Upper lobe of left lung (tissue), 6 donors: ENCODE data around the gene SLC1A2. TPM values are rescaled to one million over a fixed set of nuclear protein-coding genes. Genes with fewer than 3 reads are reported as not detected.

Experiments used
- ATAC-seq, 2 donors: fragments of 200-7000 bp; cut with Tn5 transposase; one replicate each; pipeline ENCODE4 v1.9.1; 2022; ENCODE audit warnings: mild to moderate bottlenecking in 2 of 2, moderate library complexity in 2 of 2; ENCODE audit not compliant: low FRiP score in 2 of 2
- DNase-seq, 2 donors: peaks; one replicate each; pipeline ENCODE4 v3.0.0-alpha.2; 2019 to 2020
- H3K27ac ChIP-seq, 4 donors: fragments of 200-600 bp; sonication (generic); one replicate each; pipeline ENCODE4 v1.5.1; 2016 to 2019
- H3K27me3 ChIP-seq, 4 donors: fragments of 200-600 bp; sonication (generic); one replicate each; pipeline ENCODE4 v1.5.1; 2017 to 2019
- H3K36me3 ChIP-seq, 4 donors: fragments of 200-600 bp; sonication (generic); one replicate each; pipeline ENCODE4 v1.5.1; 2016 to 2019
- H3K4me1 ChIP-seq, 4 donors: fragments of 200-600 bp; sonication (generic); one replicate each; pipeline ENCODE4 v1.5.1; 2018 to 2019
- H3K4me3 ChIP-seq, 4 donors: fragments of 200-600 bp; sonication (generic); one replicate each; pipeline ENCODE4 v1.5.1; 2017 to 2019; ENCODE audit warnings: mild to moderate bottlenecking in 2 of 4, moderate library complexity in 1 of 4
- H3K9me3 ChIP-seq, 4 donors: fragments of 200-600 bp; sonication (generic); one replicate each; pipeline ENCODE4 v1.5.1; 2018 to 2019
- CTCF ChIP-seq, 6 experiments: fragments of 450-650 bp in 4 of 6; fragments of 200-600 bp in 2 of 6; sonication (generic) in 2 of 6; IDR thresholded peaks; one replicate each; pipeline ENCODE4 v1.5.1; 2016 to 2019; ENCODE audit warnings: antibody characterized with exemption in 6 of 6
- EP300 ChIP-seq, 4 donors: sonication (generic); formaldehyde crosslinking; IDR thresholded peaks; one replicate each; pipeline ENCODE4 v1.5.1; 2017; ENCODE audit warnings: antibody characterized with exemption in 4 of 4, control low read depth in 2 of 4
- POLR2A ChIP-seq, 4 donors: fragments of 450-650 bp; IDR thresholded peaks; one replicate each; pipeline ENCODE4 v1.5.1; 2016 to 2017; ENCODE audit warnings: antibody characterized with exemption in 4 of 4, mild to moderate bottlenecking in 2 of 4
- POLR2AphosphoS5 ChIP-seq, 2 donors: sonication (generic); formaldehyde crosslinking; IDR thresholded peaks; one replicate each; pipeline ENCODE4 v1.5.1; 2017; ENCODE audit warnings: antibody characterized with exemption in 2 of 2
- WGBS, 2 donors: methylation state at CpG; one replicate each; pipeline ENCODE4 v1.1.5; 2017 to 2018; 5-methylcytosine and 5-hydroxymethylcytosine counted together
- total RNA-seq, 6 donors: library from RNA; depleted of rRNA in 4 of 6; stranded (reverse); fragments of >200 nt in 4 of 6; gene quantifications; one replicate each; pipeline versions ENCODE4 v1.1.0 to v1.2.1, GENCODE V29; 2016 to 2021
- donor health status: DM: no; HTN: no; CAD: no; lungs with moderate emphysema.
- donor health status: DM: no; HTN: yes; CAD: no; lungs with severe emphysema.

The SLC1A2 gene
- total RNA-seq, 6 donors from 2014 or later = 1.5 to 3.1 (median 2.0) TPM

- DNase-seq (no peak), ATAC-seq (peak in 1 of 2 donors; percentile 43)
- Histone ChIP-seq H3K27me3 (no peaks in the 10 kb centered on the region), H3K36me3 (peaks cover 7 to 47% (median 15%) of the 10 kb centered on the region in 4 donors), H3K9me3 (no peaks in the 10 kb centered on the region), H3K27ac (peak overlapping the region; percentile 68 to 81 (median 78)), H3K4me3 (no peak overlapping the region), H3K4me1 (peaks cover 4 to 31% (median 14%) of the 10 kb centered on the region in 4 donors)
- TF ChIP-seq POLR2AphosphoS5 (IDR thresholded peaks at IDR 0.05) (no peak), CTCF (IDR thresholded peaks at IDR 0.05) (no peak), POLR2A (IDR thresholded peaks at IDR 0.05) (no peak), EP300 (IDR thresholded peaks at IDR 0.05) (no peak)
- WGBS, 2 donors = 72 to 83% methylated on average over 3 of the region's 3 CpGs
Observed at GRCh38 chr11:35211952-35212351, 207.4 kb downstream of the SLC1A2 start.

GRCh38 chr11:35210876-35211546 lies 208.3 kb downstream of the SLC1A2 start:
- no peak for DNase-seq
- Histone ChIP-seq H3K27me3 (no peaks in the 10 kb centered on the region), H3K4me3 (no peak overlapping the region), H3K36me3 (peaks cover 8 to 44% (median 11%) of the 10 kb centered on the region in 4 donors), H3K4me1 (peaks cover 4 to 31% (median 14%) of the 10 kb centered on the region in 4 donors), H3K27ac (peak overlapping the region in 2 of 4 donors; percentile 13 to 81), H3K9me3 (no peaks in the 10 kb centered on the region)
- 87 to 89% methylated on average over 3 of the region's 3 CpGs for WGBS, 2 donors
- no peak for TF ChIP-seq EP300 (IDR thresholded peaks at IDR 0.05)
- TF ChIP-seq POLR2A (IDR thresholded peaks at IDR 0.05) = no peak
- no peak for ATAC-seq

GRCh38 chr11:35208795-35209194 lies 210.6 kb downstream of the SLC1A2 start:
- ATAC-seq (no peak), DNase-seq (no peak)
- no peaks in the 10 kb centered on the region for H3K9me3 ChIP-seq
- H3K36me3 ChIP-seq = peaks cover 7 to 55% (median 19%) of the 10 kb centered on the region in 4 donors
- no peaks in the 10 kb centered on the region for H3K27me3 ChIP-seq
- no peak overlapping the region for H3K4me3 ChIP-seq
- H3K4me1 ChIP-seq = peaks cover 0 to 19% (median 11%) of the 10 kb centered on the region in 4 donors
- TF ChIP-seq CTCF (IDR thresholded peaks at IDR 0.05) (no peak), EP300 (IDR thresholded peaks at IDR 0.05) (no peak), POLR2A (IDR thresholded peaks at IDR 0.05) (no peak), POLR2AphosphoS5 (IDR thresholded peaks at IDR 0.05) (no peak)
- no peak overlapping the region for H3K27ac ChIP-seq
- WGBS, 2 donors = 69 to 91% methylated on average over 4 of the region's 4 CpGs

GRCh38 chr11:35207471-35208403 lies 211.6 kb downstream of the SLC1A2 start:
- no peak overlapping the region for H3K4me3 ChIP-seq
- no peak overlapping the region for H3K27ac ChIP-seq
- no peaks in the 10 kb centered on the region for H3K9me3 ChIP-seq
- H3K27me3 ChIP-seq = no peaks in the 10 kb centered on the region
- peaks cover 7 to 59% (median 19%) of the 10 kb centered on the region in 4 donors for H3K36me3 ChIP-seq
- DNase-seq = no peak
- peaks cover 0 to 11% (median 4%) of the 10 kb centered on the region in 4 donors for H3K4me1 ChIP-seq
- no peak for ATAC-seq
- TF ChIP-seq EP300 (IDR thresholded peaks at IDR 0.05) = no peak
- 88 to 91% methylated on average over 10 of the region's 10 CpGs for WGBS, 2 donors

GRCh38 chr11:35206616-35207015 lies 212.7 kb downstream of the SLC1A2 start:
- WGBS, 2 donors = 95 to 98% methylated on average over 1 of the region's 1 CpG

More at GRCh38 chr11:35206616-35207015, 212.7 kb downstream of the SLC1A2 start:
- TF ChIP-seq CTCF (IDR thresholded peaks at IDR 0.05) (no peak), EP300 (IDR thresholded peaks at IDR 0.05) (no peak), POLR2A (IDR thresholded peaks at IDR 0.05) (no peak), POLR2AphosphoS5 (IDR thresholded peaks at IDR 0.05) (no peak)
- DNase-seq = no peak
- peaks cover 8 to 69% (median 20%) of the 10 kb centered on the region in 4 donors for H3K36me3 ChIP-seq
- H3K9me3 ChIP-seq = no peaks in the 10 kb centered on the region
- peaks cover 0 to 1% (median 0%) of the 10 kb centered on the region in 4 donors for H3K4me1 ChIP-seq
- no peaks in the 10 kb centered on the region for H3K27me3 ChIP-seq
- no peak for ATAC-seq
- no peak overlapping the region for H3K27ac ChIP-seq
- no peak overlapping the region for H3K4me3 ChIP-seq
